ENCODE measurements around the gene CACNA2D1.

- no peak for TF ChIP-seq CTCF (IDR thresholded peaks at IDR 0.05)
- TF ChIP-seq POLR2A (IDR thresholded peaks at IDR 0.05), result no peak
- no peak for TF ChIP-seq POLR2AphosphoS5 (IDR thresholded peaks at IDR 0.05)
Measured at GRCh38 chr7:82164410-82164809, 279.2 kb downstream of the CACNA2D1 start.
